H1 (cell line): ENCODE measurements around the gene SHANK1. TPM values are rescaled to one million over a fixed set of nuclear protein-coding genes. Genes with fewer than 3 reads are reported as not detected.
A peak's percentile ranks its signal among the peaks of the same experiment; 100 is the strongest.

Experiments
- CTCF ChIA-PET: fragments of 300-600 bp; sonication (Branson Sonifier 250); formaldehyde crosslinking; loops from one replicate; lab custom pipeline; 2021; ENCODE audit not compliant: partially characterized antibody; lab: Charles Lee
- POLR2A ChIA-PET: fragments of 300-600 bp; sonication (Branson Sonifier 250); formaldehyde crosslinking; loops from one replicate; lab custom pipeline; 2021; ENCODE audit warnings: inconsistent platforms; ENCODE audit not compliant: partially characterized antibody; lab: Charles Lee
- DNase-seq, 2 experiments: peaks; one replicate each; pipeline versions ENCODE4 v3.0.0 to v3.0.0-alpha.2; 2010 to 2022; ENCODE audit warnings: low spot score in 2 of 2, low read depth in 1 of 2, mixed read lengths in 1 of 2
- FAIRE-seq: peaks from 2 replicates; lab custom pipeline; 2011; peaks lifted over from hg19 to GRCh38; lab: Jason Lieb, UNC
- H2AFZ ChIP-seq: 2 replicates; pipeline ENCODE4 v1.8.1; 2012; ENCODE audit warnings: low read length, inconsistent platforms
- H2AK5ac ChIP-seq: 2 replicates; pipeline ENCODE4 v1.6.1; 2013; ENCODE audit warnings: low read depth, low read length
- H2BK120ac ChIP-seq: replicated peaks from 2 replicates; pipeline ENCODE3; 2013; ENCODE audit warnings: low read depth, low read length, inconsistent platforms
- H2BK12ac ChIP-seq: 2 replicates; pipeline ENCODE4 v1.6.1; 2013; ENCODE audit warnings: low read depth, low read length
- H2BK15ac ChIP-seq: 2 replicates; pipeline ENCODE4 v1.6.1; 2013; ENCODE audit warnings: low read length
- H2BK20ac ChIP-seq: 2 replicates; pipeline ENCODE4 v1.6.1; 2013; ENCODE audit warnings: low read length
- H2BK5ac ChIP-seq: 2 replicates; pipeline ENCODE4 v1.6.1; 2013; ENCODE audit warnings: low read depth, low read length
- H3K14ac ChIP-seq: 2 replicates; pipeline ENCODE4 v1.6.1; 2013; ENCODE audit warnings: inconsistent platforms; ENCODE audit not compliant: insufficient read length
- H3K18ac ChIP-seq: 2 replicates; pipeline ENCODE4 v1.6.1; 2013; ENCODE audit warnings: low read length; ENCODE audit errors: extremely low read depth
- H3K23ac ChIP-seq: 2 replicates; pipeline ENCODE4 v1.6.1; 2013; ENCODE audit warnings: inconsistent platforms; ENCODE audit not compliant: insufficient read length
- H3K23me2 ChIP-seq: 2 replicates; pipeline ENCODE4 v1.6.1; 2013; ENCODE audit warnings: low read depth, low read length
- H3K27ac ChIP-seq: 2 replicates; pipeline ENCODE4 v1.6.1; 2011; ENCODE audit warnings: low read depth, low read length, inconsistent platforms
- H3K27me3 ChIP-seq, 4 experiments: replicated peaks in 1 of 4; 1 replicate in 1 of 4; 2 replicates in 3 of 4; pipeline versions ENCODE4 v1.6.1 to v1.8.1; 2011 to 2013; ENCODE audit warnings: low read length in 3 of 4, mild to moderate bottlenecking in 3 of 4, inconsistent platforms in 2 of 4, mixed read lengths in 2 of 4, moderate library complexity in 1 of 4; ENCODE audit not compliant: control insufficient read depth in 3 of 4, insufficient read depth in 3 of 4; ENCODE audit errors: extremely low read depth in 1 of 4
- H3K36me3 ChIP-seq, 4 experiments: 2 replicates each; pipeline versions ENCODE4 v1.6.1 to v1.8.1; 2011 to 2013; ENCODE audit warnings: mild to moderate bottlenecking in 4 of 4, low read length in 3 of 4, moderate library complexity in 2 of 4, control low read depth in 1 of 4, inconsistent platforms in 1 of 4; ENCODE audit not compliant: insufficient read depth in 4 of 4, control insufficient read depth in 2 of 4
- H3K4ac ChIP-seq: replicated peaks from 2 replicates; pipeline ENCODE3; 2013; ENCODE audit warnings: low read length, low read depth, mixed read lengths, inconsistent platforms; ENCODE audit not compliant: insufficient read length
- H3K4me1 ChIP-seq, 4 experiments: replicated peaks in 1 of 4; 1 replicate in 1 of 4; 2 replicates in 3 of 4; pipeline versions ENCODE4 v1.6.1 to v1.8.1; 2011 to 2013; ENCODE audit warnings: low read length in 3 of 4, inconsistent platforms in 2 of 4, mixed read lengths in 1 of 4; ENCODE audit not compliant: insufficient read depth in 4 of 4, control insufficient read depth in 3 of 4
- H3K4me2 ChIP-seq, 2 experiments: 2 replicates each; pipeline versions ENCODE4 v1.6.1 to v1.8.1; 2011 to 2013; ENCODE audit warnings: low read depth in 2 of 2, low read length in 2 of 2, control low read depth in 1 of 2, inconsistent platforms in 1 of 2, mild to moderate bottlenecking in 1 of 2; ENCODE audit not compliant: insufficient read depth in 1 of 2
- H3K4me3 ChIP-seq, 4 experiments: fragments of 200-600, 300-600 bp in 1 of 4; sonication (generic), shearing (Covaris generic), sonication (Bioruptor Twin) in 1 of 4; 2 replicates each; pipeline versions ENCODE4 v1.5.1 to v1.8.1; 2011 to 2016; ENCODE audit warnings: low read length in 4 of 4, low read depth in 3 of 4, control low read depth in 2 of 4, inconsistent platforms in 2 of 4, mild to moderate bottlenecking in 2 of 4, mixed read lengths in 1 of 4, moderate library complexity in 1 of 4; ENCODE audit not compliant: insufficient read depth in 2 of 4; ENCODE audit errors: extremely low read depth in 1 of 4
- H3K56ac ChIP-seq: replicated peaks from 2 replicates; pipeline ENCODE3; 2013; ENCODE audit warnings: low read depth, mild to moderate bottlenecking, mixed read lengths, low read length, inconsistent platforms; ENCODE audit not compliant: insufficient read length
- H3K79me1 ChIP-seq: 2 replicates; pipeline ENCODE4 v1.6.1; 2013; ENCODE audit warnings: low read depth, low read length, control low read depth
- H3K79me2 ChIP-seq, 2 experiments: 2 replicates each; pipeline versions ENCODE4 v1.6.1 to v1.8.1; 2012 to 2013; ENCODE audit warnings: low read length in 2 of 2, mild to moderate bottlenecking in 2 of 2, inconsistent platforms in 1 of 2; ENCODE audit not compliant: insufficient read depth in 2 of 2, control insufficient read depth in 1 of 2
- H3K9ac ChIP-seq, 4 experiments: replicated peaks in 1 of 4; 1 replicate in 1 of 4; 2 replicates in 3 of 4; pipeline versions ENCODE4 v1.6.1 to v1.8.1; 2011 to 2013; ENCODE audit warnings: low read depth in 3 of 4, low read length in 3 of 4, control low read depth in 2 of 4, mild to moderate bottlenecking in 2 of 4, moderate library complexity in 2 of 4, inconsistent platforms in 1 of 4; ENCODE audit errors: extremely low read depth in 1 of 4
- H3K9me3 ChIP-seq, 2 experiments: 2 replicates each; pipeline versions ENCODE4 v1.6.1 to v1.8.1; 2012 to 2013; ENCODE audit warnings: mild to moderate bottlenecking in 2 of 2, moderate library complexity in 2 of 2, control low read depth in 1 of 2, inconsistent platforms in 1 of 2, low read depth in 1 of 2, low read length in 1 of 2, mixed read lengths in 1 of 2; ENCODE audit not compliant: insufficient read depth in 2 of 2
- H4K20me1 ChIP-seq, 2 experiments: replicated peaks in 1 of 2; 2 replicates each; pipeline versions ENCODE3 to v1.8.1; 2011 to 2013; ENCODE audit warnings: inconsistent platforms in 2 of 2, low read length in 2 of 2, mild to moderate bottlenecking in 1 of 2; ENCODE audit not compliant: insufficient read depth in 2 of 2, control insufficient read depth in 1 of 2
- H4K5ac ChIP-seq: 2 replicates; pipeline ENCODE4 v1.6.1; 2013; ENCODE audit warnings: low read length, low read depth, mixed read lengths, inconsistent platforms; ENCODE audit not compliant: insufficient read length
- H4K8ac ChIP-seq: 2 replicates; pipeline ENCODE4 v1.8.0; 2013; ENCODE audit warnings: mild to moderate bottlenecking, moderate library complexity, low read length, inconsistent platforms; ENCODE audit not compliant: insufficient read depth; ENCODE audit errors: extremely low read depth
- H4K91ac ChIP-seq: replicated peaks from 2 replicates; pipeline ENCODE3; 2013; ENCODE audit warnings: low read length, mixed read lengths, inconsistent platforms; ENCODE audit not compliant: insufficient read length
- EP300 ChIP-seq, 2 experiments: IDR thresholded peaks; 1 replicate in 1 of 2; 2 replicates in 1 of 2; pipeline ENCODE4 v1.6.1; 2011 to 2012; ENCODE audit warnings: low read depth in 2 of 2, low read length in 2 of 2, mild to moderate bottlenecking in 2 of 2, borderline replicate concordance in 1 of 2, inconsistent platforms in 1 of 2, moderate library complexity in 1 of 2
- JUND ChIP-seq: IDR thresholded peaks from 2 replicates; pipeline ENCODE4 v1.6.1; 2011; ENCODE audit warnings: mild to moderate bottlenecking, improper control_type of control experiment, low read length
- KDM1A ChIP-seq: fragments of 200-600, 300-600 bp; sonication (generic); IDR thresholded peaks from 2 replicates; pipeline ENCODE4 v1.7.1; 2016; ENCODE audit warnings: mild to moderate bottlenecking, low read length, borderline replicate concordance
- PHF8 ChIP-seq: fragments of 200-600 bp; sonication (generic); conservative IDR thresholded peaks from 2 replicates; pipeline ENCODE4 v1.7.1; 2012; ENCODE audit warnings: low read depth, mild to moderate bottlenecking, inconsistent platforms, low read length, moderate library complexity
- TCF12 ChIP-seq: IDR thresholded peaks from 2 replicates; pipeline ENCODE4 v1.6.1; 2011; ENCODE audit warnings: low read depth, mild to moderate bottlenecking, low read length
- WGBS, 2 experiments: shearing (Covaris generic) in 1 of 2; methylation state at CpG; one replicate each; pipeline versions ENCODE4 v1.1.6 to v1.1.7; 2013 to 2015; ENCODE audit warnings: low lambda C conversion rate in 2 of 2, mixed read lengths in 2 of 2, inconsistent platforms in 1 of 2, low coverage in 1 of 2, missing lambda C conversion rate in 1 of 2; ENCODE audit not compliant: insufficient replicate concordance in 2 of 2, insufficient coverage in 1 of 2, insufficient read length in 1 of 2; ENCODE audit errors: extremely low coverage in 1 of 2, missing lambda C conversion rate in 1 of 2; 5-methylcytosine and 5-hydroxymethylcytosine counted together
- polyA plus RNA-seq, 7 experiments: library from polyadenylated mRNA; depleted of rRNA in 3 of 7; stranded (reverse) in 5 of 7; unstranded in 2 of 7; fragments of >200 nt in 5 of 7; fragments of 200-250 nt in 2 of 7; gene quantifications; 1 replicate in 5 of 7; 2 replicates in 1 of 7; 4 replicates in 1 of 7; pipeline versions ENCODE4 v1.2.1 to v1.2.3, GENCODE V29; 2011 to 2013; ENCODE audit warnings: missing spikeins in 2 of 7, mixed read lengths in 2 of 7
- total RNA-seq: library from RNA; stranded (reverse); fragmentation: NEBNext Ultra II Directional; extraction: Animal tissue kit (Norgen Biotek cat#: 25700); gene quantifications from 2 replicates; pipeline ENCODE4 v1.2.1, GENCODE V29; 2021
- TF ChIP-seq, protein P1 (sequence below): IDR thresholded peaks from 2 replicates; pipeline ENCODE4 v1.6.1; 2012; ENCODE audit warnings: inconsistent platforms

The SHANK1 gene
- total and polyA plus RNA-seq, 2 of the 8 experiments (the other 6 are each of a cell fraction or from before 2014, with no cell fraction given) = 1.1 to 3.7 TPM

GRCh38 chr19:50706387-50706786, 13.2 kb downstream of the SHANK1 start:
- FAIRE-seq (no peak), DNase-seq (no peak)
- Histone ChIP-seq H2BK15ac (no peak overlapping the region), H3K9ac (no peak overlapping the region), H3K79me2 (no peaks in the 10 kb centered on the region), H3K23ac (no peak overlapping the region), H3K36me3 (no peaks in the 10 kb centered on the region), H2BK12ac (0 out of 2 replicates have a peak overlapping the region, but pooled peaks have one; percentile 39), H3K4me2 (no peak overlapping the region), H3K27me3 (peaks cover 0 to 6% (median 4%) of the 10 kb centered on the region in 4 experiments; a peak in 3 of 7 replicates), H2BK5ac (no peak overlapping the region), H3K9me3 (no peaks in the 10 kb centered on the region), H2BK120ac (no peak overlapping the region), H2AK5ac (0 out of 2 replicates have a peak overlapping the region, but pooled peaks have one; percentile 39), H3K56ac (no peak overlapping the region), H3K79me1 (no peaks in the 10 kb centered on the region; the same call in 1 of the 2 replicates), H3K14ac (no peak overlapping the region), H4K20me1 (peaks cover 0 to 3% of the 10 kb centered on the region in 2 experiments), H3K4me1 (peaks cover 0 to 3% (median under 1%) of the 10 kb centered on the region in 4 experiments; a peak in 5 of 7 replicates), H4K91ac (no peak overlapping the region), H3K4ac (no peak overlapping the region), H3K18ac (no peak overlapping the region), H2BK20ac (no peak overlapping the region), H4K8ac (no peak overlapping the region), H3K4me3 (no peak overlapping the region), H3K23me2 (no peaks in the 10 kb centered on the region; the same call in 1 of the 2 replicates), H4K5ac (no peak overlapping the region), H2AFZ (no peak overlapping the region), H3K27ac (no peak overlapping the region)
- ChIA-PET CTCF (interaction anchor here (0.7 to 7.0 kb wide), 10 partner anchors 11 to 216 kb away, joined by 3 to 170 read pairs (median 7); partner anchors contain the start of gene SHANK1), POLR2A (interaction anchor here (5.4 kb wide), 1 partner anchor 87 kb away, joined by 34 read pairs; no protein-coding TSS in a partner anchor)
- TF ChIP-seq, protein P1, sequence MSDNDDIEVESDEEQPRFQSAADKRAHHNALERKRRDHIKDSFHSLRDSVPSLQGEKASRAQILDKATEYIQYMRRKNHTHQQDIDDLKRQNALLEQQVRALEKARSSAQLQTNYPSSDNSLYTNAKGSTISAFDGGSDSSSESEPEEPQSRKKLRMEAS = no peak
- TF ChIP-seq KDM1A = 0 out of 2 replicates have a peak, but pooled peaks have one; percentile 25
- TF ChIP-seq TCF12 = no peak
- TF ChIP-seq PHF8 = no peak
- no peak for TF ChIP-seq EP300 (IDR thresholded peaks at IDR 0.05; ENCODE audit: borderline replicate concordance in 1 of 2, low read depth in 2 of 2, low read length in 2 of 2)
- no peak for TF ChIP-seq JUND
- 72% methylated on average over 5 of the region's 5 CpGs; no CpG with 5 or more reads in 1 of the 2 experiments for WGBS, 2 experiments
